Measurements from ENCODE around the gene ABCA9.

- no peak for TF ChIP-seq SMC3 (conservative IDR thresholded peaks at IDR 0.05; ENCODE audit: poor library complexity)
- TF ChIP-seq CTCF (IDR thresholded peaks at IDR 0.05; ENCODE audit: poor library complexity, severe bottlenecking): no peak
Observed at GRCh38 chr17:68924793-68925720, 135.7 kb downstream of the ABCA9 start.

All from neural cell (in vitro differentiated cells).